ENCODE results near the gene SERTM2. TPM values are rescaled to one million over a fixed set of nuclear protein-coding genes. Genes with fewer than 3 reads are reported as not detected.

The SERTM2 gene
- total RNA-seq, 3 donors from 2014 or later (not counting 1 experiment from before 2014, with no cell fraction given), result not detected

GRCh38 chrX:111492085-111492484 lies 19.4 kb upstream of the SERTM2 start:
- H3K36me3 Mint-ChIP-seq, result no peaks in the 10 kb centered on the region
- no peak overlapping the region for H3K27ac ChIP-seq (ENCODE audit: low read length)
- DNase-seq, result no peak
- H3K9me3 ChIP-seq (ENCODE audit: control insufficient read depth, insufficient read depth, low read length), result no peaks in the 10 kb centered on the region
- no peak overlapping the region for H3K4me3 ChIP-seq (ENCODE audit: low read length)
- no peaks in the 10 kb centered on the region for H3K27me3 ChIP-seq (ENCODE audit: control insufficient read depth, insufficient read depth, low read length)
- no peak overlapping the region for H3K27ac Mint-ChIP-seq
- ATAC-seq, result no peak
- TF ChIP-seq CTCF (IDR thresholded peaks at IDR 0.05), result no peak
- H3K36me3 ChIP-seq (ENCODE audit: control insufficient read depth, insufficient read depth, low read length), result no peaks in the 10 kb centered on the region
- intact Hi-C loops (cut with micrococcal nuclease), result no loop called here
- WGBS (ENCODE audit: insufficient coverage), result 75% methylated on average over 3 of the region's 4 CpGs
- H3K4me3 Mint-ChIP-seq, result no peak overlapping the region
- peaks cover under 1 to 5% of the 10 kb centered on the region in 2 donors for H3K9me3 Mint-ChIP-seq
- peaks cover 0 to 2% of the 10 kb centered on the region in 2 donors for H3K27me3 Mint-ChIP-seq (ENCODE audit: low read depth in 2 of 2)
- no peaks in the 10 kb centered on the region for H3K4me1 Mint-ChIP-seq
- no peaks in the 10 kb centered on the region for H3K4me1 ChIP-seq (ENCODE audit: control insufficient read depth, insufficient read depth, low read length)

- H3K36me3 ChIP-seq (ENCODE audit: control insufficient read depth, insufficient read depth, low read length), result no peaks in the 10 kb centered on the region
- no peak overlapping the region for H3K27ac ChIP-seq (ENCODE audit: low read length)
- H3K4me3 Mint-ChIP-seq, result no peak overlapping the region
- H3K9me3 ChIP-seq (ENCODE audit: control insufficient read depth, insufficient read depth, low read length), result no peaks in the 10 kb centered on the region
- H3K4me1 Mint-ChIP-seq, result no peaks in the 10 kb centered on the region
- no peak for TF ChIP-seq CTCF (IDR thresholded peaks at IDR 0.05)
- ATAC-seq, result no peak
- H3K27ac Mint-ChIP-seq, result no peak overlapping the region
- intact Hi-C loops (cut with micrococcal nuclease), result no loop called here
- no peak for DNase-seq
- no CpG with 5 or more reads among the region's 3 CpGs for WGBS (ENCODE audit: insufficient coverage)
- H3K27me3 ChIP-seq (ENCODE audit: control insufficient read depth, insufficient read depth, low read length), result no peaks in the 10 kb centered on the region
- H3K27me3 Mint-ChIP-seq (ENCODE audit: low read depth in 2 of 2), result no peaks in the 10 kb centered on the region
- peaks cover 0 to 2% of the 10 kb centered on the region in 2 donors for H3K9me3 Mint-ChIP-seq
- no peaks in the 10 kb centered on the region for H3K4me1 ChIP-seq (ENCODE audit: control insufficient read depth, insufficient read depth, low read length)
- H3K4me3 ChIP-seq (ENCODE audit: low read length), result no peak overlapping the region
- no peaks in the 10 kb centered on the region for H3K36me3 Mint-ChIP-seq
Measured at GRCh38 chrX:111498538-111499103, 12.8 kb upstream of the SERTM2 start.

- Histone ChIP-seq H3K4me3 (ENCODE audit: low read length) (no peak overlapping the region), H3K27me3 (ENCODE audit: control insufficient read depth, insufficient read depth, low read length) (no peaks in the 10 kb centered on the region), H3K9me3 (ENCODE audit: control insufficient read depth, insufficient read depth, low read length) (no peaks in the 10 kb centered on the region), H3K27ac (ENCODE audit: low read length) (no peak overlapping the region), H3K4me1 (ENCODE audit: control insufficient read depth, insufficient read depth, low read length) (no peaks in the 10 kb centered on the region), H3K36me3 (ENCODE audit: control insufficient read depth, insufficient read depth, low read length) (no peaks in the 10 kb centered on the region)
- DNase-seq (no peak), ATAC-seq (no peak)
- intact Hi-C loops (cut with micrococcal nuclease), result no loop called here
- Mint-ChIP-seq H3K9me3 (peaks cover 0 to 2% of the 10 kb centered on the region in 2 donors), H3K36me3 (no peaks in the 10 kb centered on the region), H3K4me3 (no peak overlapping the region), H3K4me1 (no peaks in the 10 kb centered on the region), H3K27me3 (ENCODE audit: low read depth in 2 of 2) (no peaks in the 10 kb centered on the region), H3K27ac (no peak overlapping the region)
- WGBS (ENCODE audit: insufficient coverage), result 0% methylated on average over 1 of the region's 2 CpGs
- no peak for TF ChIP-seq CTCF (IDR thresholded peaks at IDR 0.05)
Measured at GRCh38 chrX:111503485-111503993, 7.9 kb upstream of the SERTM2 start.

- Histone ChIP-seq H3K4me1 (ENCODE audit: control insufficient read depth, insufficient read depth, low read length) (no peaks in the 10 kb centered on the region), H3K4me3 (ENCODE audit: low read length) (no peak overlapping the region), H3K36me3 (ENCODE audit: control insufficient read depth, insufficient read depth, low read length) (no peaks in the 10 kb centered on the region), H3K27me3 (ENCODE audit: control insufficient read depth, insufficient read depth, low read length) (no peaks in the 10 kb centered on the region), H3K27ac (ENCODE audit: low read length) (no peak overlapping the region), H3K9me3 (ENCODE audit: control insufficient read depth, insufficient read depth, low read length) (no peaks in the 10 kb centered on the region)
- Mint-ChIP-seq H3K9me3 (peaks cover 0 to 1% of the 10 kb centered on the region in 2 donors), H3K4me3 (no peak overlapping the region), H3K36me3 (no peaks in the 10 kb centered on the region), H3K4me1 (no peaks in the 10 kb centered on the region), H3K27ac (no peak overlapping the region), H3K27me3 (ENCODE audit: low read depth in 2 of 2) (no peaks in the 10 kb centered on the region)
- intact Hi-C loops (cut with micrococcal nuclease), result no loop called here
- WGBS (ENCODE audit: insufficient coverage), result 34% methylated on average over 3 of the region's 6 CpGs
- ATAC-seq, result no peak
- DNase-seq, result no peak
- no peak for TF ChIP-seq CTCF (IDR thresholded peaks at IDR 0.05)
Measured at GRCh38 chrX:111504941-111505340, 6.5 kb upstream of the SERTM2 start.
